Measurements from ENCODE around the gene KRTAP10-10.
"Not testable (repeated sequence)": the region's sequence is repeated elsewhere in the genome, so short reads cannot be mapped to it uniquely, and the experiment has no call there.

Gene KRTAP10-10

GRCh38 chr21:44637018-44637850 is at the start of gene KRTAP10-10:
Gene KRTAP10-10, plus strand, starts transcription at chr21:44637356. Its CDS starts 62 bp downstream, at chr21:44637418.
- DNase-seq (ENCODE audit: low read depth) = no peak

- no peak for DNase-seq (ENCODE audit: low read depth)
Measured at GRCh38 chr21:44589094-44589493, 48.1 kb upstream of the KRTAP10-10 start.

- DNase-seq (ENCODE audit: low read depth) = no peak
Measured at GRCh38 chr21:44589586-44590305, 47.4 kb upstream of the KRTAP10-10 start.

- no peak for DNase-seq (ENCODE audit: low read depth)
Measured at GRCh38 chr21:44590311-44590721, 46.8 kb upstream of the KRTAP10-10 start.

GRCh38 chr21:44590897-44591800 is 46.0 kb upstream of the KRTAP10-10 start:
- DNase-seq (ENCODE audit: low read depth) = not testable (repeated sequence)

- DNase-seq (ENCODE audit: low read depth) = not testable (repeated sequence)
Measured at GRCh38 chr21:44591801-44592130, 45.4 kb upstream of the KRTAP10-10 start.

- no peak for DNase-seq (ENCODE audit: low read depth)
Measured at GRCh38 chr21:44592446-44593311, 44.5 kb upstream of the KRTAP10-10 start, which contains the start of gene KRTAP10-6. Gene KRTAP10-6, minus strand, starts transcription at chr21:44592505. Its CDS starts 21 bp downstream, at chr21:44592484.

GRCh38 chr21:44593598-44594405 is 43.4 kb upstream of the KRTAP10-10 start:
- DNase-seq (ENCODE audit: low read depth) = no peak

- no peak for DNase-seq (ENCODE audit: low read depth)
Measured at GRCh38 chr21:44594406-44594916, 42.7 kb upstream of the KRTAP10-10 start.

- no peak for DNase-seq (ENCODE audit: low read depth)
Measured at GRCh38 chr21:44595524-44595923, 41.6 kb upstream of the KRTAP10-10 start.

- no peak for DNase-seq (ENCODE audit: low read depth)
Measured at GRCh38 chr21:44596068-44596725, 41.0 kb upstream of the KRTAP10-10 start.

GRCh38 chr21:44598061-44598460 is 39.1 kb upstream of the KRTAP10-10 start:
- DNase-seq (ENCODE audit: low read depth) = no peak

GRCh38 chr21:44599264-44600029 is 37.7 kb upstream of the KRTAP10-10 start:
- no peak for DNase-seq (ENCODE audit: low read depth)

GRCh38 chr21:44600118-44600978 is 36.8 kb upstream of the KRTAP10-10 start, which contains the start of gene KRTAP10-7:
Gene KRTAP10-7, plus strand, starts transcription at chr21:44600597. Its CDS starts 25 bp downstream, at chr21:44600622.
- DNase-seq (ENCODE audit: low read depth) = not testable (repeated sequence)

- DNase-seq (ENCODE audit: low read depth) = not testable (repeated sequence)
Measured at GRCh38 chr21:44601091-44601490, 36.1 kb upstream of the KRTAP10-10 start.

GRCh38 chr21:44601596-44602462 is 35.3 kb upstream of the KRTAP10-10 start:
- DNase-seq (ENCODE audit: low read depth) = no peak

GRCh38 chr21:44602463-44602850 is 34.7 kb upstream of the KRTAP10-10 start:
- DNase-seq (ENCODE audit: low read depth) = no peak

Measured in activated T-helper 9 cell treated with anti-CD3 and anti-CD28 coated beads, Interleukin-2, amount 50 U/mL, for 16 hours (primary cell).